LoVo (cell line): ENCODE data around the gene AGPAT1.
"Not testable (repeated sequence)": the region's sequence is repeated elsewhere in the genome, so short reads cannot be mapped to it uniquely, and the experiment has no call there.

Source experiments
- DNase-seq: peaks from one replicate; pipeline ENCODE4 v3.0.0-alpha.2; 2016; ENCODE audit warnings: low spot score

Gene AGPAT1

DNA sequence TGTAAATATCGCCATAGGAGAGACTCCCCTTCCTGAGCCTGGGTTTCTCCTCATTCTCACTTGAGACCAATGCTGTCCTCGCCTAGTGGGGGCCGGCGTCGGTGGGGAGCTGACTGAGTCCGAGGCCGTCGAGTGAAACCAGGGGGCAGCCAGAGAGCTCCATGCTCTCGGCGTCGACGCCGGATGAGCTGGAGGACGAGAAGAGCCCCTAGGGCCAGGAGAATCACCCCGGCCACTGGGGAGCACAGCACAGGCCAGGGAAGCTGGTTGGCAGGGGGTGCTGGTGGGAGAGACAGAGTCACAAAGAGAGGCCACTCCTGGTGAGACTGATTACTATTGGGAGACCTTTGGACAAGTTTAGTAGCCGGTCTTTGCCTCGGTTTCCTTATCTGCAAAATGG is 23.0 kb upstream of the AGPAT1 start:
- no peak for DNase-seq

DNA sequence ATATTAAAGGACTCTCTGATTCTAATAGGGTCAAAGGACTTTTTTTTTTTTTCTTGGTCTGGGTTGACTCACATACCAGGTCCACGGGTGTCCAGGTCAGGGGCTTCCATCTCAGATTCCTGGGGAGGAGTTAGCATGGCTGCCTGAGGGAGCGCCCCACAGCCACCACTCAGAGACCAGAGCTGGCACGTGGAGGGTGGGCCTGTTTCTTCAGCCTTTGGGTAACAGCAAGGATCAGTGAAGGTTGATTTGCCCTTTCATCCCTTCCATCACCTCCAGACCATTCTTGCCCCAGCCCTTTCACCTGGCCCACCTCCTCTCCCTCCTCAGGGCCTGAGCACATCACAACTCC is 22.4 kb upstream of the AGPAT1 start:
- DNase-seq, result no peak

DNA sequence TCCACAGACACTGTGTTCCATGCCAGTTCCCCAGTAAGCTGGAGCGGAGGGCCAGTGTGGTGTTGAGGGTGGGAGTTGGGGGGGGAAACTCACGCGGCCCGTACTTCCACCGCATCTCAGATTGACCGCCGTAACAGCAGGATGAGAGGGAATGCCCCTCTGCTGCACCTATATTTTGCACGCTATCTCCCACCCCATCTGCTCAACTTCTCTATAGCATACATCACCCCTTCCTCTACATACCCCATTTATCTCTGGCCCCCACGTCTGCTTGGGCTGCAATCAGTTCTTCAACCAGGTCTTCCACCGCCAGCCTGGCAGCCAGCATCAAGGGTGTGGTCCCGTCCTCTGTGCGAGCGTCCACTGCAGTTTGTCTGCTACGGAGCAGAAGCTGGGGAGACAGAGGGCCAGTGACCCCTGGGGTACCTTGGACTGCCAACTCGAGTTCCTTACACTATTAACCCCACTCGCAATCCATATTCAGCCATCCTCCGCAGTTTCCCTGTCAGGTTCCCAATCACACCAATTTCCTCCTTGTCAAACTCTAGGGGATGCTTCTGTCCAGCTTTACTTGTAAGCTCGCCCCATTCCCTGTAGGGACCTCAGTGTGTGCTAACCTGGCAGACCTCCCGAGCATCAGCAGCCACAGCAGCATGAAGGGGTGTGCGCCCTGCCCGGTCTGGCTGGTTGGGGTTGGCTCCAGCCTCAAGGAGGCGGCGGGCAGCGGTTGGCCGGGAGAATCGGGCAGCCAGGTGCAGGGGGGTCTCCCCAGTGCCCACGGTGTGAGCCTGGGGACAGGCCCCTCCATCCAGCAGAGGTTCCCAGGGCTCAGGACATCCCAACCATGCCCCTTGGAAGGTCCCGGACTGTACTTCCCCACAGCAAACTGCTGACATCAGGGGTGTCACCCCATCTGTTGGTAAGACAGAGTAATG is 21.1 kb upstream of the AGPAT1 start:
- DNase-seq, result no peak

DNA sequence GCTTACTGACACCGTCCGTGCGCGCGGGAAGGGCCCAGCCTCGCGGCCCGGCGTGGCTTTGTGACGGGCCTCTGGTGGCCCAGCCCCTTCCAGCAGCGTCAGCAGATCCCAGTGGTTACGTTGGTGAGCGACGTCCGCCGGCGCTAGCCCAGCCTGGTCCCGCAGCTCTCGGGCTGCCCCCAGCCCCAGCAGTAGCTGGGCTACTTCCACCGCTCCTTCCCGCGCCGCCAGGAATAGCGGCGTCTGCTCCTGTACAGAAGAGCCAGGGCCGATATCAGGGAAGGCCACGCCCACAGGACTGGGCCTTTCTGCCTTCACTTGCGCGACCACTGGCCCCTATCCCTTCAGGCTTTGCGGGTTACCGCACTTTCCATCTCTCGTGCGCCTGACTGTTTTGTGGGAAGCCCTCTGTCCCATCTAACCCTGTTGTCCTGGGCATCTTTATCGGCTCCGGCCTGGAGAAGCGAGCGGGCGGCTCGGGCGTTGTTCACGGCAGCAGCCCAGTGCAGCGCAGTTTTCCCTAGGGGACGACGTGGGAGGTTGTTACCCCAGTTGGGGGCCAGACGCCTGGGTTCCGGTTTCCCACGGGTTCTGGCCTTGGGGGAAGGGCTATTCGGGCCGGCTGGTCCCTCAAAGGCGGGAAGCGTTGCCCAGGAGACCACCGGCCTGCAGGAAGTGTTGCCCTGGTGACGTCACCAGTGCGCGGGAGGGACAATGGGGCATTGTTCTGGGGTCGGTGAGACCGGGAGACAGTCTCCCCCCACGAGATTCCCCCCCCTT is 20.2 kb upstream of the AGPAT1 start:
- DNase-seq, result peak; percentile 77

DNA sequence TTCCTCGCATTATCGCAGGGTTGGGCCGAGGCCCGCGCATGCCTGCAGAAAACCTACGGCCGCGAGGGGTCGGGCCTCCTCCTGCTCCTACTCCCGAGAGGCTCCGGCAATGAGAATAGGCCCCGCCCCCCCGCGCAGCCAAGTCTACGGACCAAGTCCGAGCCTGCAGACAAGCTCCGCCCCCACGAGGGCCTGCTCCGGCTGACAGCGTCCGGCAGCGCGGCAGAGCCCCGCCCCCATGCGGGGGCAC is 19.7 kb upstream of the AGPAT1 start:
- peak; percentile 99 for DNase-seq

DNA sequence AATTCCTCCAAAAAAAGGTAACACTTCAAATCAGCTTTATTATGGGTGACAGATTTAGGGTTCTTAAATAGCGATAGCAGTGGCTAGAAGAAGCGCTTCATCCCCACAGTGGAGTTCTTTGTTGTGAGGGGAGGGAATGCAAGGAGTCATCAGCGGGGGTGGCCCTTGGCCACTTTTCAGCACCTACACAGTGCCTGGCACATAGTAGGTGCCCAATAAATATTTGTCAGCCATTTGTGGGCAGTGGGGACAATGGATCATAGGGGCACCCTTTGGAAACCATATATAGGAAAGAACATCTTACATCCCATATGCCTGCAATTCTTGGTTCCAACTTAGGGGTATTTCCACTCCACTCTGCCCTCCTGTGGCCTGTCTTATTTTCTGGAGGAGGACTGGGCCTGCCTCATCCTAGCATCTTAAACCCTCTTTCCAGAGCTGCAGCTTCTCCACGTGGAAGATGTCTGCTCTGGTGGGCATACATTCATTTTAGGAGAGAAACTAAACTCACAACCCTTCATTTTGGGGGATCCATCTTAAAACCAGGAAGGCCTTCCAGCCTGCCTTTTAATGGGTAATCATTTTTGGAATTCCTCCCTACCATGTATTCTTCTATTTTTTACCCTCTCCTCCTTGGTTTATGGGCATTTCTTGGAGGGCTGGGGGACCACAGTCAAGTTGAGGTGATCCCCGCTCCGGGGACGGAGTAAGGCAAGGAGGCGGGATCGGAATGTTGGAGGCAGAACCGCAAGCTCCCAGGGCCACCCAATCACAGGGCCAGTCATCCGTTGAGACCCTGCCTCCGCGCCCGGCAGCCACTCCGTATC is 19.2 kb upstream of the AGPAT1 start:
- DNase-seq, result peak; percentile 24

DNA sequence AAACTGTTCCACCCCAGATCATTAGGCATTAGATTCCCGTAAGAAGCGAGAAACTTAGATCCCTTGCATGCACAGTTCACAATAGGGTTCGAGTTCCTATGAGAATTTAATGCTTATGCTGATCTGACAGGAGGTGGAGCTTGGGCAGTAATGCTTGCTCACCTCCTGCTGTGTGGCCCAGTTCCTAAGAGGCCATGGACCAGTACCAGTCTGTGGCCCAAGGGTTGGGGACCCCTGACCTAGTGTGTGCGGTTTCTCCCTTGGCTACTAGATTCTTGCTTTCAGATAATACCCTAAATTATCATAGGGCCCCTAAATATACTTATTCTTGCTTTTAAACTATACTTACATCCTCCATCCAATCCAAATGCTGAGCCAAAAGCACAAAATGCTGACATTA is 18.5 kb upstream of the AGPAT1 start:
- DNase-seq, result no peak

DNA sequence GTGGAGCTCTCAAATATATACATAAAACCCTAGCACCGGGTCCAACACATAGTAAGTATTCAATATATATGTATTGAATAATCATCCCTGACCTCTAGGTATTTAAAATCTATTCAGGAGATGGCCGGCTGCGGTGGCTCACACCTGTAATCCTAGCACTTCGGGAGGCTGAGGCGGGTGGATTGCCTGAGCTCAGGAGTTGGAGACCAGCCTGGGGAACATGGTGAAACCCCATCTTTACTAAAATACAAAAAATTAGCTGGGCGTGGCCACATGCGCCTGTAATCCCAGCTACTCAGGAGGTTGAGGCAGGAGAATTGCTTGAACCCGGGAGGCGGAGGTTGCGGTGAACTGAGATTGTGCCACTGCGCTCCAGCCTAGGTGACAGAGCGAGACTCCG is 17.2 kb upstream of the AGPAT1 start:
- not testable (repeated sequence) for DNase-seq

DNA sequence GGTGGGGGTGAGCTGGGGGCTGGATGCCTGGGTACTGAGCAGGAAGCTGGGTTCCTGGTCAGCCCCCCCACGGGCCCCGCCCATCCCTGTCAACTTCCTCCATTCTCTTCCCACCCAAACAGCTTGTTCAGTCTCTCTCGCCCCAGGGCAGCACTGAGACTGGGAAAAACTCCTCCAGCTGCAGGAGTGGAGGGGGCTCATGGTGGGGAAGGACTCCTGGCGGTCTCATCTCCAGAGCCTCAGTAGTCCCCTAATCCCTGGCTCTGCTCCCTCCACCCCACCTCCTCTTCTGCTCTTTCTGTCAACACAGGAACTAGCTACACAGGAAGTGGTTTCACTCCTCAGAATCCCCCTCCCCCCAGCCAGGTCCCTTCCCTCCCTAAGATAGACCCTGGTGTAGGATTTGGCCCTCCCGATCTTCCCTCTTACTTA is 16.7 kb upstream of the AGPAT1 start, which contains the start of gene GPSM3:
Gene GPSM3, minus strand, starts transcription at position 36 of the 432 bp plus-strand sequence. CDS start 130 bp downstream, outside the sequence.
- DNase-seq, result no peak

DNA sequence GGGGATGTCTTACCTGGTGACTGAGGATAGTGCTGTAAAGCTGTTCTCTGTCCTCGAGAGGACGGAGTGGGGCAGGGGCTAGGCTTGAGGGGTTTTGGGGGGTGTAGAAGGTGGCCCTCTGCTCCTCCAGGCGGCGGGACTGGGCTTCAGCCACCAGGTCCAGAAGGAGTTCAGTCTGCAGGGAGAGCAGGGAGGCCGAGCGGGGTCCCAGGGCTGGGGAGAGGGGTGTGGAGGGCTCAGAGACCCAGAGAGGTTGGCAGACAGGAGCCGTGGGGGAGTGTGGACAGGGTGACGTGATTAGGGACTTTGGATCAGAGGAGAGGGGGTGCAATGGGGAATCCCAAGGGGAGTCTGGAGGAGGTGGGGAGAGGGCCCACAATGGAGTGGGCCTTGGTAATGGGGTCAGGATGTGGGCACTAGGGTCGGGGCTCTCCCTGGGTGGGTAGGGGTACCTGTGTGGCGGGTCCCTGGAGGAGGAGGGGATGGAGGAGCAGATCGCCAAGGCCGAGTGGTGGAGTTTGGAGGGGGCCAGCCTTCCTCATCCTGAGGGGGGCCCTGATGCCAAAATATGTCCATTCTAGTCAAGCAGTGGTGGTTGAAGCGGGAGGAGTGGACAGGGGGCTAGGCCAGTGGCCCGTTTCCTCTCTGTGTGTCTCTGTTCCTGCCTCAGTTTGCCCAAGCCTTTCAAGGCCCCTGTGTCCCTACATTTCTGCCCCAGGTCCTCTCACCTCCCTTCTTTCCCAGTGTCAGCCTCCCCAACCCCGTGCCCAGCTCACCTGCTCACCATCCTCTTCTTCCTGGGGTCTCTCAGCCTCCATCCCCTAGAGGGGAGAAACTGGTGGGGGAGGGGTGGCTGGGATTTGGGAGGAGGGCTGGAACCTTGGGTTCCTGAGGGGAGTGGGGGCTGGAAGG is 16.1 kb upstream of the AGPAT1 start:
- no peak for DNase-seq

DNA sequence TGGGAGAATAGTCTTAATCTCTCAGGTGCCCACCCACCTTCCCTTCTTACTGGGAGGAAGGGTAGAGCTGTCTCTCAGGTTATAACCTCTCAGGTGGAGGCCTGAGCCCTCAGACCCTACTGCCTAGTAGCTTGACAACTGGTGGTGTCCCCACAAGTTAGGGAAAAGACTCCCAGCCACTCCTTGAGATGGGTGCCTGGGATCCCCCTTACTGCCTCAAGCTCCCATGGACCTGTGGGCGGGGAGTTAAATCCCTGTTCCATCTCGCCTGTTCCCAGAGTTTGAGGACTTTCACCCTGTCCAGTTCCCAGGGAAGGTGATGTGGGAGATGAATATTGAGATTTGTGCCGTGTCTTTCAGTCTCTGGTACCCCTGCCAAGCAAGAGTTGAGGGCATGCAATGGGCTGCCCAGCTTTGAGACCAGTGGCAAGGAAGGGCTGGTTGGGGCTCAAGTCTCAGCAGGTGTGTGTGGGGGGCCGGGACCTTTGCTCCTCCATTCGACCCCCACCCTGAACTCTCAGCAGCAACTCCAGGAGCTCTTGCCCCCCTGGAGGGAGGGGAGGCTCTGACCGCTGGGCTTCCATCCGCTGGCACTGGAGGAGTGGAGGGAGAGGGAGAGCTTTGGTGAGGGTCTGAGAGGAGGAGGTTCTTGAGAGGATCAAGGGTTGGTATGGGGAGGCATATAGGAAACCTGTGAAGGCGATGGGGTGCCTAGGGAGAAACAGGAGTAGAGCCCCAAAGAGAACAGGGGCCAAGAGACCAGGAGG is 15.2 kb upstream of the AGPAT1 start:
- no peak for DNase-seq

DNA sequence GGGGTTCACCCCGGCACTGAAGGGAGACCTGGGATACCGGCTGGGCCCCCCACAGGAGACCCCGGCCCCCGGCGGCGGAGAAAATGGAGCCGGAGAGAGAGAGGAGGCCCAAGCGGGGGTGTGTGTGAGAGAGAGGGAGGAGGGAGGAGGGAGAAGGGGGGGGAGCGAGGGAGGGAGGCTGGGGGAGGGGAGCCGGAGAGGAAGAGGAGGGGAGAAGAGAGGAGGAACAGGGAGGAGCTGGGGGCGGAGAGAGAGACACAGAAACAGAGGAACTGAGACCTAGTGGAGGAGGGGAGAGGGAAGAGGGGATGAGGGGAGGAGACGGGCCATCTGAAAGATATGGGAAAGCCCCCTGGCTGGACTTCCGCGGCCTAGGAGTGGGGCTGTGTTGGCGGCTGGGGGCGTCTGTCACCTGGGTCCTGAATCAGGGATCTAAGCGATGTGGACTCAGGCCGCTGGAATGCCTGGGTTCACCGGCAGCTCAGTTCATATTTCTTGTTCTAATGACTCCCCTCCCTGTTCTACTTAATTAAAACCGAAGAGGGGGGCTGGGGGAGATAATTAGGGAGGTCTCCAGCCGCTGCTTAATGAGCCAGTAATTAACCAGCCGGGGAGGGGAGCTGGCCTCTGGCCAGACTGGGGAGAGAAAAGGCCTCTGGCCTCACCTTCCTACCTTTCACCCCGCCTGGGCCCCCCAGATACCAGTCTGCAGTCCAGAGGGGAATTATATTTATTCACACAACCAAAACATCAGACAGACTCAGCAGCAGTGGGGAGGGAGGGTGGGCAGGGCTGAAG is 14.4 kb upstream of the AGPAT1 start, which contains the start of gene PBX2:
Gene PBX2, minus strand, starts transcription at position 149 of the 798 bp plus-strand sequence. CDS start 287 bp downstream, outside the sequence.
- DNase-seq, result peak; percentile 83

DNA sequence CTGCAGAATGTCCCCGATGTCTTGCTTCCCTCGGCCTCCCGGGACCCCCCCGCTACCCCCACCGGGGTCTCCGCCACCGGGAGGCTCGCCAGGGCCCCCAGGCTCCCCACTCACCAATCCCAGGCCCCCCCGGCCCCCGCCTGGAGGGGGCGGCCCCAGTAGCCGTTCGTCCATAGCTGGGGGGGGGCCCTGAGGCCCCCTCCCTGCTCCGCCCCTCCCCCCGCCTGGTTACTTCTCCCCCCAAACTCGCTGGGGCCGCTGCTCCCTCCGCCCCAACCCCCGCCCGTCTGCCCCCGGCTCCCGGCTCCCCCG is 13.8 kb upstream of the AGPAT1 start:
- DNase-seq, result no peak

DNA sequence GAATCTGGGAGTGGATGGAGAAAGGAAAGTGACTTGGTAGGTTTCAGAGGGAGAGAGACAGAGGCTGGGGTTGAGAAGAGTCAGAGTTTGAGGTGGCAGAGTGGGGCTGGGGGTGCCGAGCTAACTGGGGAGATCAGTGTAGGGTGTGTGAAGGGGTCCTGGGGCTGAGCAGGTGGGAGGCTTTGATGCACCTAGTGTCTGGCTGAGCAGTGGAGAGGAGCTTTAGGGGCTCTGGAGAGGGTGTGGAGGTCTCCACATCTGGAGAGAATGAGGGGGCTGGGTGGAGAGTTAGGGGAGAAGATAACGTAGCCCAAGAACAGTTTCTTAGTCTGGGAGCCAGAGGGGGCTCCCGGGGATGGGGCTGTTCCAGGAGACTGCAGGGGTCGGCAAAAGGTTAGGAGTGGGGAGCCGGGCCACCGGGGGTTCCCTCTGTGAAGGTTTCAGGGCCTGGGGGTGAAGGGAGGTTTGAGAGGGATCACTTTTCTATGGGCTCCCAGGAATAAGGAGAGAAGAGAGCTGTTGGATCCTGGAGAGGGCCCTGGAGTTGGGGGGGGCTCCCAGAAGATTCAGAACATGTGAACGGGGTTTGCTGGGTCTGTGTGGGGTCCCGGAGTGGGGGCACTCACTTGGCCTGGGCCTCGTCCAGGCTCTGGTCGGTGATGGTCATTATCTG is 13.3 kb upstream of the AGPAT1 start:
- DNase-seq, result no peak

DNA sequence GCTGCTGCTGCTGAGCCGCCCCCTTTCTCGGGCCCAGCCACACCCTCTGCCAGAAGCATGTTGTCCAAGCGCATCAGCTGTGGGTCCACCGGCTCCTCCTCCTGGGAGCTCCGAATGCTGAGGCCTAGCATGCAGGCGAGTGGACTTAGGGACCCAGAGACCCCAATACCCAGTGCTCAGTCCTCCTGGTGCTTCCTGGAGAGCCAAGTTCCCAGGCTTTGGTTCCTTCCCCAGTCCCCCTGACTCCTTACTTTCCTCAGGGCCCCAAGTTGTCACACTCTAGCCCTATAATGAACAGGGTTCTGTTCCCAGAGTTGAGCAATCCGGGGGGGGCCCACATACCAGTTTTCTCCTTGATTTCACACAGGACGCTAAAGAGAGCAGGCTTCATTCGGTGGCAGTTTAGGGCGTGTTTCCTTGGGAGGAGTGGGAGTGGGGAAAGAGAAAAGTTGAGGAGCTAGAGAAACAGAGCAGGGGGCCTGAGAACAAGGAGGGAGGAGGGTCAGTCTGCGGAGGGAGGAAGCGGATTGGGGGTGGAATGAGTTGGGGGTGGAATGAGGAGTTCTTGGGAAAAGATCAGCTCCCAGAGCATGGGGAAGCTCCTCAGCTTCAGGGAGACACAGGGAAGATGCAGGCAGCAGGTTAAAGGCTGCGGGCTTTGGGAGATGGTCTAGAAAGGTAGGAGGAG is 12.6 kb upstream of the AGPAT1 start:
- DNase-seq, result no peak

DNA sequence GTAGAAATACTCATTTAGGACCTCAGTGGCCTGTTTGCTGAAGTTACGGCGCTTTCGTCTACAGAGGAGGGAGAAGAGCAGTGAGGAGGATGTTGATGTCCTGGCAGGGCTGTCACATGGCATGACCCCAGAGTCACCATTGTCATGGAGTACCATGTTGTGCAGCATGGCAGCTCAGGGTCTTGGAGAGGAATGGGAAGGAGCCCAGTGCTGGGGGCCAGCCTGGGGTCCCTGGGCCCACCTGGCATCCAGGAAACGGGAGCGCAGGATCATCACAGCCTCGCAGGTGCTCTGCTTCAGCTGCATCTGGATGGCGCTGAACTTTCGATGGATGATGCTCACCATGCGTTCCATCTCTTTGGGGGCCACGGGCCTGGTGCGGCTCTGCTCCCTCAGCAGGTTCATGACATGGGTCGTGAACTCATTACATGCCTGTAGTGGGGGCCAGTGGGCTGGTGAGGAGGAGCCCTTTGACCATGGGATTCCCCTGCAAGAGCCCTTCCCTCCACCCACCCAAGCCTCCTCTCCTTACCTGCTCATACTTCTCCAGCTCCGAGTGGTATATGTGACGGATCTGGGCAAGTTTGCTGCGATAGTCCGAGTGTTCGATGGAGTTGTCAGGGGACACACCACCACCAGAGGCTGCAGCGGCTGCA is 12.0 kb upstream of the AGPAT1 start:
- DNase-seq, result not testable (repeated sequence)

DNA sequence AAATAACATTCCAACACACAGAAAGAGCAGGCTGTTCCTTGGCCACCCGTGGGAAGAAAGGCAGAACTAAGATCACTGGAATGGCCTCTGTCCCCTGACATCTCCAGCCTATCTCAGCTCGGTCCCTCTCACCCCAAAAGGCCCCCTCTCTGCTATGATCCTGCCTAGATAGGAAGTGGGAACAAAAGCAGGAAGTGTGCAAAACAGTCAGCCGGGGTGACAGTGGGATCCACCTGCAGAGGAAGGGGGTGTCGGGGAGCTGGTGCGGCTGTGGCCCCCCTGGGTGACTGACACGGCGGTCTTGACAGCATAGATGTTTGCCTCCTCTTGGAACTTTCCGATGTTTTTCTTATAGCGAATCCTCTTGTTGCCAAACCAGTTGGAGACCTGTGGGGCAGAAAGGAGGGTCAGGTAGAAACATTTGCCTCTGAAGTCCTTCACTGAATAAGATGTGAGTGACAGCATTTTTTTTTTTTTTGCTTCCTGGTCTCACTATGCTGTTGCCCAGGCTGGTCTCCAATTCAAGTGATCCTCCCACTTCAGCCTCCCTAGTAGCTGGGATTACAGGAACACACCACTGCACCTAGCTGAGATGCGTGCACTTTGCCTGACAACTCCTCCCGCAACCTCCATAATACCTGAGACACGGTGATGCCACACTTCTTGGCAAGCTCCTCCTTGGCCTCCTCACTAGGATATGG is 11.3 kb upstream of the AGPAT1 start:
- no peak for DNase-seq
